HAP-1 (cell line): ENCODE results near the gene INCENP.
"Not testable (repeated sequence)": the region's sequence is repeated elsewhere in the genome, so short reads cannot be mapped to it uniquely, and the experiment has no call there.

Experiments
- DNase-seq, 2 experiments: peaks; one replicate each; pipeline ENCODE4 v3.0.0-alpha.2; 2016 to 2020; ENCODE audit warnings: low spot score in 2 of 2
- H3K27me3 ChIP-seq: fragments of 250-450 bp; sonication (Bioruptor Pico); 2 replicates; pipeline ENCODE4 v1.5.1; 2020; ENCODE audit warnings: low read depth, mild to moderate bottlenecking, moderate library complexity
- H3K36me3 ChIP-seq: fragments of 250-450 bp; sonication (Bioruptor Pico); replicated peaks from 2 replicates; pipeline ENCODE4 v1.5.1; 2020; ENCODE audit warnings: mild to moderate bottlenecking
- H3K4me1 ChIP-seq: fragments of 250-450 bp; sonication (Bioruptor Pico); 2 replicates; pipeline ENCODE4 v1.5.1; 2020; ENCODE audit warnings: mild to moderate bottlenecking
- H3K4me3 ChIP-seq: fragments of 250-450 bp; sonication (Bioruptor Pico); 2 replicates; pipeline ENCODE4 v1.5.1; 2020; ENCODE audit warnings: mild to moderate bottlenecking, moderate library complexity
- H3K9me3 ChIP-seq: fragments of 250-450 bp; sonication (Bioruptor Pico); 2 replicates; pipeline ENCODE4 v1.5.1; 2020; ENCODE audit warnings: mild to moderate bottlenecking, moderate library complexity
- in situ Hi-C: fragments of 300-500 bp; cut with MboI; formaldehyde crosslinking; loops from 3 replicates; pipeline ENCODE4 v1.14.3; 2020; ENCODE audit warnings: low sequenced_read_pairs, inconsistent platforms, mixed read lengths

Gene INCENP

DNA sequence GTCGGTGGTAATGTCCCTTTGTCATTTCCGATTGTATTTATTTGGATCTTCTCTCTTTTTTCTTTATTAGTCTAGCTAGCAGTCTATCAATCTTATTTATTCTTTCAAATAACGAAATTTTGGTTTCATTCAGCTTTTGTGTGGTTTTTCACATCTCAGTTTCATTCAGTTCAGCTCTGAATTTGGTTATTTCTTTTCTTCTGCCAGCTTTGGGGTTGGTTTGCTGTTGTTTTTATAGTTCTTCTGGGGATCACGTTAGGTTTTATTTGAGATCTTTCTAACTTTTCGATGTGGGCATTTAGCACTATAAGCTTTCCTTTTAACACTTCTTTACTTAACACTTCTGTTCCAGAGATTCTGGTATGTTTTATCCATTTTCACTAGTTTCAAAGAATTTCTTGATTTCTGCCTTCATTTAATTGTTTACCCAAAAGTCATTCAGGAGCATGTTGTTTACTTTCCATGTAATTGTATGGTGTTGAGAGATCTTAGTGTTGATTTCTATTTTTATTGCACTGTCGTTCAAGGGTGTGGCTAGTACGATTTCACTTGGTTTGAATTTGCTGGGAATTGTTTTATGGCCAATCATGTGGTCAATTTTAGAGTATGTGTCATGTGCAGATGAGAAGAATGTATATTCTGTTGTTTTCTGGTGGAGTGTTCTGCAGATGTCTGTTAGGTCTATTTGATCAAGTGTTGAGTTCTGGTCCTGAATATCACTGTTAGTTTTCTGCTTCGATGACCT, 58.5 kb downstream of the INCENP start:
- H3K9me3 ChIP-seq = no peaks in the 10 kb centered on the region
- no peaks in the 10 kb centered on the region for H3K4me1 ChIP-seq
- peaks cover 7% of the 10 kb centered on the region; the same call in 1 of the 2 replicates for H3K27me3 ChIP-seq
- DNase-seq = no peak
- in situ Hi-C loops = no loop called here
- no peak overlapping the region for H3K4me3 ChIP-seq
- no peaks in the 10 kb centered on the region for H3K36me3 ChIP-seq

- no peaks in the 10 kb centered on the region for H3K9me3 ChIP-seq
- H3K36me3 ChIP-seq = no peaks in the 10 kb centered on the region
- no peak overlapping the region for H3K4me3 ChIP-seq
- no peaks in the 10 kb centered on the region for H3K4me1 ChIP-seq
- in situ Hi-C loops = no loop called here
- DNase-seq = no peak
- no peaks in the 10 kb centered on the region for H3K27me3 ChIP-seq
These were observed 62.4 kb downstream of the INCENP start for GRCh38 chr11:62186195-62186594.

- H3K27me3 ChIP-seq = no peaks in the 10 kb centered on the region
- in situ Hi-C loops = no loop called here
These were observed 66.2 kb downstream of the INCENP start, which contains the start of gene SCGB1D1 for GRCh38 chr11:62190011-62190410. Gene SCGB1D1, plus strand, starts transcription at chr11:62190216. Its CDS starts 69 bp downstream, at chr11:62190285.

DNA sequence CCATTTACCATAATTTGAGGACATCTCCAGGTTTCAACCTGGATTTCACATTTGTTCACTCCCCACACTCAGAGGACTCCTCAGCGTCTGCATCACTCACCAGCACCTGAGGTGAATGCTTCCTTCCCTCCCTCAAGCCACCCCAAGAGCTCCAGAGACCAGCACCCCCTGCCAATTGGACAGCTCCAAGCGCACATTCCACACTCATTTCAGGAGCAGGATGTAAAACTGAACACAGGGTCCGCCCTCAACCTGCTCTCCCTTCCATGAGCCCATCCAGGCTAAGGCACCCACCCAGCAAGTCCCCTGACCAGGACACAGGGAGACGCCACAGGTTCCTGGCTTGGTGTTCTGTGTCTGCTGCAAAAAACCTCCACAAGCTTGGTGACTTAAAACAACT, 70.1 kb downstream of the INCENP start:
- Histone ChIP-seq H3K36me3 (no peaks in the 10 kb centered on the region), H3K27me3 (no peaks in the 10 kb centered on the region), H3K4me1 (peaks cover 10% of the 10 kb centered on the region), H3K4me3 (no peak overlapping the region), H3K9me3 (no peaks in the 10 kb centered on the region)
- in situ Hi-C loops = no loop called here
- peak in 1 of 2 experiments; percentile 58 for DNase-seq

More at GRCh38 chr11:62190011-62190410, 66.2 kb downstream of the INCENP start, which contains the start of gene SCGB1D1:
- no peaks in the 10 kb centered on the region for H3K36me3 ChIP-seq
- no peak within 1 kb of the TSS for H3K4me3 ChIP-seq
- H3K9me3 ChIP-seq = no peaks in the 10 kb centered on the region
- H3K4me1 ChIP-seq = peaks cover 5% of the 10 kb centered on the region
- no peak for DNase-seq

GRCh38 chr11:62195010-62195409, 71.2 kb downstream of the INCENP start:
- H3K4me3 ChIP-seq, H3K36me3 ChIP-seq, H3K9me3 ChIP-seq, H3K4me1 ChIP-seq, in situ Hi-C loops, H3K27me3 ChIP-seq: not testable (repeated sequence)
- peak in 1 of 2 experiments; percentile 69 for DNase-seq

DNA sequence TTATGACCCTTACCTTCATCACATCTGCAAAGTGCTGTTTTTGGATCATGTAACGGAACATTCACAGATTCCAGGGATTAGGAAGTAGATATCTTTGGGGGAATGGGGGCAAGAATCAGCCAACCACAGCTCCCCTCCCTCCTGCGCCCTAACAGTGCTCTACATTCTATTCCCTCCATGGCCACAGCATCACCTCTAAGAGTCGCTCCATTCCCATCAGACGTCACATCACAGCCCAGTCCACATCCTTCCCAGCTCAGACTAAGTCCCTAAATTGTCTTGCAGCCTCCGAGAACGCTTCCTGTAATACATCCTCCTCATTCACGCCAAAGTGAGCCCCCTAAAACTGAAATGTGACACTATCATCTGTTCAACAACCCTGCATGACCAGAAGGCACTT, 72.1 kb downstream of the INCENP start:
- Histone ChIP-seq H3K36me3 (no peaks in the 10 kb centered on the region), H3K27me3 (no peaks in the 10 kb centered on the region), H3K9me3 (no peaks in the 10 kb centered on the region), H3K4me1 (peaks cover 10% of the 10 kb centered on the region), H3K4me3 (no peak overlapping the region)
- in situ Hi-C loops = no loop called here
- no peak for DNase-seq

GRCh38 chr11:62197400-62197799, 73.6 kb downstream of the INCENP start:
- H3K4me1 ChIP-seq, H3K4me3 ChIP-seq, H3K9me3 ChIP-seq, H3K27me3 ChIP-seq, H3K36me3 ChIP-seq, DNase-seq, in situ Hi-C loops: not testable (repeated sequence)

GRCh38 chr11:62201376-62201775, 77.6 kb downstream of the INCENP start:
- Histone ChIP-seq H3K36me3 (no peaks in the 10 kb centered on the region), H3K4me3 (no peak overlapping the region), H3K27me3 (no peaks in the 10 kb centered on the region), H3K4me1 (no peaks in the 10 kb centered on the region), H3K9me3 (no peaks in the 10 kb centered on the region)
- no peak for DNase-seq
- in situ Hi-C loops = no loop called here
